Panc1 (cell line): ENCODE data around the gene NRG2. TPM values are rescaled to one million over a fixed set of nuclear protein-coding genes. Genes with fewer than 3 reads are reported as not detected.

ENCODE experiments used
- ATAC-seq: fragments of 200-7000 bp; cut with Tn5 transposase; 2 replicates; pipeline ENCODE4 v1.9.1; 2020; ENCODE audit warnings: mild to moderate bottlenecking, moderate library complexity
- BruUV-seq: library from RNA; stranded (reverse); fragments of 400-500 nt; replicated peaks from 2 replicates; lab custom pipeline; 2021; lab: Mats Ljungman, UMichigan
- CTCF ChIA-PET: fragments of 300-600 bp; sonication (Branson Sonifier 250); formaldehyde crosslinking; loops from one replicate; lab custom pipeline; 2022; ENCODE audit warnings: antibody characterized with exemption; lab: Charles Lee
- POLR2A ChIA-PET: fragments of 300-600 bp; sonication (Branson Sonifier 250); formaldehyde crosslinking; loops from one replicate; lab custom pipeline; 2022; ENCODE audit warnings: antibody characterized with exemption; lab: Charles Lee
- DNase-seq: peaks from one replicate; pipeline ENCODE4 v3.0.0-alpha.2; 2010; ENCODE audit warnings: low read depth, low spot score
- H3K27ac ChIP-seq: 2 replicates; pipeline ENCODE4 v1.5.1; 2011; ENCODE audit warnings: mild to moderate bottlenecking, low read length, inconsistent platforms
- H3K27me3 ChIP-seq: fragments of 200-500 bp; sonication (Bioruptor generic); 2 replicates; pipeline ENCODE4 v1.6.0; 2014; ENCODE audit warnings: low read length, inconsistent platforms; ENCODE audit not compliant: control insufficient read depth, insufficient read depth
- H3K36me3 ChIP-seq: fragments of 200-500 bp; sonication (Bioruptor generic); 2 replicates; pipeline ENCODE4 v1.5.1; 2014; ENCODE audit warnings: inconsistent platforms, mild to moderate bottlenecking, low read length, moderate library complexity; ENCODE audit not compliant: control insufficient read depth, insufficient read depth
- H3K4me1 ChIP-seq: 2 replicates; pipeline ENCODE4 v1.5.1; 2011; ENCODE audit warnings: inconsistent platforms, mild to moderate bottlenecking, low read length, moderate library complexity; ENCODE audit not compliant: control insufficient read depth, insufficient read depth
- H3K4me3 ChIP-seq, 2 experiments: 2 replicates each; pipeline ENCODE4 v1.5.1; 2011 to 2012; ENCODE audit warnings: low read depth in 2 of 2, low read length in 2 of 2, mild to moderate bottlenecking in 2 of 2, inconsistent platforms in 1 of 2, moderate library complexity in 1 of 2
- H3K9me3 ChIP-seq: fragments of 200-500 bp; sonication (Bioruptor generic); 2 replicates; pipeline ENCODE4 v1.5.1; 2014; ENCODE audit warnings: low read depth, mild to moderate bottlenecking, inconsistent platforms, low read length, moderate library complexity; ENCODE audit not compliant: control insufficient read depth, insufficient read depth
- POLR2AphosphoS5 ChIP-seq: IDR thresholded peaks from 2 replicates; pipeline ENCODE4 v1.6.1; 2012; ENCODE audit warnings: mild to moderate bottlenecking, low read depth, low read length, moderate library complexity
- REST ChIP-seq, 2 experiments: IDR thresholded peaks; 2 replicates each; pipeline ENCODE4 v1.6.1; 2011 to 2012; ENCODE audit warnings: low read depth in 2 of 2, control low read depth in 1 of 2, low read length in 1 of 2, mild to moderate bottlenecking in 1 of 2, moderate library complexity in 1 of 2; ENCODE audit not compliant: insufficient read depth in 1 of 2
- SIN3A ChIP-seq: IDR thresholded peaks from 2 replicates; pipeline ENCODE4 v1.6.1; 2012; ENCODE audit warnings: low read depth, mild to moderate bottlenecking, low read length, moderate library complexity, borderline replicate concordance; ENCODE audit not compliant: insufficient read depth
- TCF7L2 ChIP-seq: IDR thresholded peaks from 2 replicates; pipeline ENCODE4 v1.6.1; 2011; ENCODE audit warnings: mild to moderate bottlenecking, low read depth, low read length, inconsistent platforms
- in situ Hi-C: cut with HindIII; loops from 2 replicates; pipeline ENCODE4 v1.10.0; 2016; ENCODE audit warnings: low sequenced_read_pairs, low pct_unique_long_range_greater_than_20kb
- intact Hi-C: fragments of 100-400 bp; cut with micrococcal nuclease; formaldehyde crosslinking; loops from one replicate; pipeline ENCODE4 v1.10.0; 2022; ENCODE audit not compliant: unreplicated experiment
- total RNA-seq: library from RNA; stranded (reverse); gene quantifications from one replicate; pipeline ENCODE4 v1.2.1, GENCODE V29; 2021; ENCODE audit not compliant: unreplicated experiment
- TF ChIP-seq, protein P1 (sequence below): fragments of 450-650 bp; IDR thresholded peaks from 2 replicates; pipeline ENCODE4 v1.5.1; 2017; ENCODE audit warnings: mild to moderate bottlenecking

Gene NRG2
- total RNA-seq, 1 experiment from 2014 or later, result 20.2 TPM

DNA sequence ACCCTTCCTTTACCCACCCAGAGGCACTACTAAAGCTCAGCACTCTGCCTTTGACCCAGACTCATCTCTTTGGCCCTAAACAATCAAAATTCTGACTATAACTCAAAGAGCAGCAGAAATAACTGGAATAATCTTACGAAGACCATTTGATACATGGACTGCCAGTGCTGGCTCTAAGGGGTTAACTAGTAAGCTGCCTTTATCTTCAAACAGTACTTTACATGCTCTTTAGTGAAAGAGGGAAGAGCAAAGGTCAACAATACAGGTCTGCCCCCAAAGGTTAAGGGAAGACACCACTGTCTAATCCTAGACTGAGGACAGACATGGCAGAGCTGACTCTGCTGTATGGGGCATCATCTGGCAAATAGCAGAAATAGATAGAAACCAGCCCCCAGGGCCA lies 45.8 kb downstream of the NRG2 start:
- no peaks in the 10 kb centered on the region for H3K9me3 ChIP-seq
- no peaks in the 10 kb centered on the region for H3K36me3 ChIP-seq
- peaks cover 9% of the 10 kb centered on the region for H3K4me1 ChIP-seq
- ATAC-seq, result no peak
- no peaks in the 10 kb centered on the region for H3K27me3 ChIP-seq
- intact Hi-C loops (no loop called here), in situ Hi-C loops (no loop called here)
- POLR2A ChIA-PET, result interaction anchor here (0.6 kb wide), 1 partner anchor 13 kb away, joined by 5 read pairs; no protein-coding TSS in a partner anchor
- TF ChIP-seq REST (IDR thresholded peaks at IDR 0.05; ENCODE audit: insufficient read depth in 1 of 2, low read depth in 2 of 2, low read length in 1 of 2) (no peak), POLR2AphosphoS5 (no peak), SIN3A (no peak), TCF7L2 (no peak)
- TF ChIP-seq, protein P1, sequence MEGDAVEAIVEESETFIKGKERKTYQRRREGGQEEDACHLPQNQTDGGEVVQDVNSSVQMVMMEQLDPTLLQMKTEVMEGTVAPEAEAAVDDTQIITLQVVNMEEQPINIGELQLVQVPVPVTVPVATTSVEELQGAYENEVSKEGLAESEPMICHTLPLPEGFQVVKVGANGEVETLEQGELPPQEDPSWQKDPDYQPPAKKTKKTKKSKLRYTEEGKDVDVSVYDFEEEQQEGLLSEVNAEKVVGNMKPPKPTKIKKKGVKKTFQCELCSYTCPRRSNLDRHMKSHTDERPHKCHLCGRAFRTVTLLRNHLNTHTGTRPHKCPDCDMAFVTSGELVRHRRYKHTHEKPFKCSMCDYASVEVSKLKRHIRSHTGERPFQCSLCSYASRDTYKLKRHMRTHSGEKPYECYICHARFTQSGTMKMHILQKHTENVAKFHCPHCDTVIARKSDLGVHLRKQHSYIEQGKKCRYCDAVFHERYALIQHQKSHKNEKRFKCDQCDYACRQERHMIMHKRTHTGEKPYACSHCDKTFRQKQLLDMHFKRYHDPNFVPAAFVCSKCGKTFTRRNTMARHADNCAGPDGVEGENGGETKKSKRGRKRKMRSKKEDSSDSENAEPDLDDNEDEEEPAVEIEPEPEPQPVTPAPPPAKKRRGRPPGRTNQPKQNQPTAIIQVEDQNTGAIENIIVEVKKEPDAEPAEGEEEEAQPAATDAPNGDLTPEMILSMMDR, result no peak
- DNase-seq, result no peak
- CTCF ChIA-PET, result no interaction called here
- H3K27ac ChIP-seq, result no peak overlapping the region
- no peak overlapping the region for H3K4me3 ChIP-seq
- BruUV-seq, result no TSS peak

- ATAC-seq, result no peak
- H3K4me1 ChIP-seq, result peaks cover 9% of the 10 kb centered on the region
- in situ Hi-C loops (no loop called here), intact Hi-C loops (no loop called here)
- no peak overlapping the region for H3K27ac ChIP-seq
- H3K9me3 ChIP-seq, result no peaks in the 10 kb centered on the region
- no peak for DNase-seq
- CTCF ChIA-PET, result no interaction called here
- no peak overlapping the region for H3K4me3 ChIP-seq
- H3K36me3 ChIP-seq, result no peaks in the 10 kb centered on the region
- TF ChIP-seq REST (IDR thresholded peaks at IDR 0.05; ENCODE audit: insufficient read depth in 1 of 2, low read depth in 2 of 2, low read length in 1 of 2) (no peak), SIN3A (no peak), TCF7L2 (no peak), POLR2AphosphoS5 (no peak)
- TF ChIP-seq, protein P1, result no peak
- BruUV-seq, result no TSS peak
- POLR2A ChIA-PET, result no interaction called here
- no peaks in the 10 kb centered on the region for H3K27me3 ChIP-seq
Observed at GRCh38 chr5:139995929-139996328, 47.2 kb downstream of the NRG2 start.
